KMS-11 (cell line): ENCODE measurements around the gene PREP.

Experiments used
- H2AFZ ChIP-seq: fragments of 200-600 bp; sonication (generic); 2 replicates; pipeline ENCODE4 v1.6.1; 2016; ENCODE audit warnings: antibody characterized with exemption, mixed run types, low read depth
- H3K27ac ChIP-seq: fragments of 200-600 bp; sonication (generic); 2 replicates; pipeline ENCODE4 v1.6.1; 2016; ENCODE audit warnings: mild to moderate bottlenecking, mixed run types
- H3K27me3 ChIP-seq: fragments of 200-600 bp; sonication (generic); 2 replicates; pipeline ENCODE4 v1.6.1; 2017; ENCODE audit warnings: mild to moderate bottlenecking, low read depth, mixed run types, moderate library complexity; ENCODE audit not compliant: insufficient read depth
- H3K36me3 ChIP-seq: fragments of 200-600 bp; sonication (generic); 2 replicates; pipeline ENCODE4 v1.6.1; 2017; ENCODE audit warnings: mild to moderate bottlenecking, mixed run types; ENCODE audit not compliant: insufficient read depth
- H3K4me1 ChIP-seq: fragments of 200-600 bp; sonication (generic); 2 replicates; pipeline ENCODE4 v1.6.1; 2016; ENCODE audit warnings: mild to moderate bottlenecking, low read depth, mixed run types; ENCODE audit not compliant: poor library complexity, severe bottlenecking
- H3K4me2 ChIP-seq: fragments of 200-600 bp; sonication (generic); 2 replicates; pipeline ENCODE4 v1.7.0; 2016; ENCODE audit warnings: mild to moderate bottlenecking, mixed run types
- H3K4me3 ChIP-seq: fragments of 200-600 bp; sonication (generic); IDR thresholded peaks from 2 replicates; pipeline ENCODE4 v1.6.1; 2017; ENCODE audit warnings: low read depth, low read length, mixed read lengths; ENCODE audit not compliant: insufficient read depth
- H3K79me2 ChIP-seq: fragments of 200-600 bp; sonication (generic); 2 replicates; pipeline ENCODE4 v1.6.1; 2016; ENCODE audit warnings: low read depth, mixed run types; ENCODE audit not compliant: insufficient read depth
- H3K9ac ChIP-seq: fragments of 200-600 bp; sonication (generic); 2 replicates; pipeline ENCODE4 v1.6.1; 2016; ENCODE audit warnings: mild to moderate bottlenecking, mixed run types
- H4K20me1 ChIP-seq: fragments of 200-600 bp; sonication (generic); 2 replicates; pipeline ENCODE4 v1.6.1; 2016; ENCODE audit warnings: mild to moderate bottlenecking, mixed run types; ENCODE audit not compliant: insufficient read depth
- TF ChIP-seq, protein P1 (sequence below): fragments of 200-600 bp; sonication (generic); conservative IDR thresholded peaks from 2 replicates; pipeline ENCODE4 v1.6.1; 2017; ENCODE audit warnings: low read depth, mild to moderate bottlenecking, antibody characterized with exemption, low read length, moderate library complexity, mixed read lengths

The PREP gene

GRCh38 chr6:105300090-105300489, 102.8 kb downstream of the PREP start:
- Histone ChIP-seq H4K20me1 (no peaks in the 10 kb centered on the region), H3K27ac (no peak overlapping the region), H3K27me3 (no peaks in the 10 kb centered on the region), H3K4me2 (no peak overlapping the region), H3K36me3 (no peaks in the 10 kb centered on the region), H3K4me3 (no peak overlapping the region), H3K79me2 (no peaks in the 10 kb centered on the region), H2AFZ (no peak overlapping the region), H3K9ac (no peak overlapping the region), H3K4me1 (no peaks in the 10 kb centered on the region)
- TF ChIP-seq, protein P1, sequence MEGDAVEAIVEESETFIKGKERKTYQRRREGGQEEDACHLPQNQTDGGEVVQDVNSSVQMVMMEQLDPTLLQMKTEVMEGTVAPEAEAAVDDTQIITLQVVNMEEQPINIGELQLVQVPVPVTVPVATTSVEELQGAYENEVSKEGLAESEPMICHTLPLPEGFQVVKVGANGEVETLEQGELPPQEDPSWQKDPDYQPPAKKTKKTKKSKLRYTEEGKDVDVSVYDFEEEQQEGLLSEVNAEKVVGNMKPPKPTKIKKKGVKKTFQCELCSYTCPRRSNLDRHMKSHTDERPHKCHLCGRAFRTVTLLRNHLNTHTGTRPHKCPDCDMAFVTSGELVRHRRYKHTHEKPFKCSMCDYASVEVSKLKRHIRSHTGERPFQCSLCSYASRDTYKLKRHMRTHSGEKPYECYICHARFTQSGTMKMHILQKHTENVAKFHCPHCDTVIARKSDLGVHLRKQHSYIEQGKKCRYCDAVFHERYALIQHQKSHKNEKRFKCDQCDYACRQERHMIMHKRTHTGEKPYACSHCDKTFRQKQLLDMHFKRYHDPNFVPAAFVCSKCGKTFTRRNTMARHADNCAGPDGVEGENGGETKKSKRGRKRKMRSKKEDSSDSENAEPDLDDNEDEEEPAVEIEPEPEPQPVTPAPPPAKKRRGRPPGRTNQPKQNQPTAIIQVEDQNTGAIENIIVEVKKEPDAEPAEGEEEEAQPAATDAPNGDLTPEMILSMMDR = no peak

GRCh38 chr6:105294129-105294528, 108.8 kb downstream of the PREP start:
- H3K27ac ChIP-seq = no peak overlapping the region
- H3K4me2 ChIP-seq = no peak overlapping the region
- H3K27me3 ChIP-seq = no peaks in the 10 kb centered on the region
- H3K79me2 ChIP-seq = no peaks in the 10 kb centered on the region
- H3K36me3 ChIP-seq = no peaks in the 10 kb centered on the region
- H3K4me1 ChIP-seq = peaks cover 9% of the 10 kb centered on the region
- H3K4me3 ChIP-seq = no peak overlapping the region
- H3K9ac ChIP-seq = no peak overlapping the region
- H4K20me1 ChIP-seq = no peaks in the 10 kb centered on the region
- TF ChIP-seq, protein P1 = no peak
- no peak overlapping the region for H2AFZ ChIP-seq

- no peak overlapping the region for H3K4me3 ChIP-seq
- no peaks in the 10 kb centered on the region for H4K20me1 ChIP-seq
- H3K27ac ChIP-seq = no peak overlapping the region
- H3K4me1 ChIP-seq = peaks cover 9% of the 10 kb centered on the region
- H2AFZ ChIP-seq = no peak overlapping the region
- no peaks in the 10 kb centered on the region for H3K27me3 ChIP-seq
- TF ChIP-seq, protein P1 = no peak
- H3K4me2 ChIP-seq = no peak overlapping the region
- H3K9ac ChIP-seq = no peak overlapping the region
- no peaks in the 10 kb centered on the region for H3K36me3 ChIP-seq
- no peaks in the 10 kb centered on the region for H3K79me2 ChIP-seq
Measured at GRCh38 chr6:105292689-105293339, 110.1 kb downstream of the PREP start.

DNA sequence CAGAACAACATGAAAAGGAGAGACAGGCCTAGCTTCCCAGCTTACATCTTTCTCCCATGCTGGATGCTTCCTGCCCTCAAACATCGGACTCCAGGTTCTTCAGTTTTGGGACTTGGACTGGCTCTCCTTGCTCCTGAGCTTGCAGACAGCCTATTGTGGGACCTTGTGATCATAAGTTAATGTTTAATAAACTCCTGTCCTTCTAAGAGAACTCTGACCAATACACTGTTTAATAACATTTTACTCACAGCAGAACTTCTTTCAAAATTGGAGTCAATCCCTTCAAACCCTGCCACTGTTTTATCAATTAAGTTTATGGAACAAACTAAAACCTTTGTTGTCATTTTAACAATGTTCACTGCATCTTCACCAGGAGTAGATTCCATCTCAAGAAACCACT, 111.4 kb downstream of the PREP start:
- H3K36me3 ChIP-seq = no peaks in the 10 kb centered on the region
- no peak overlapping the region for H3K4me2 ChIP-seq
- H4K20me1 ChIP-seq = no peaks in the 10 kb centered on the region
- no peak overlapping the region for H3K4me3 ChIP-seq
- no peaks in the 10 kb centered on the region for H3K79me2 ChIP-seq
- TF ChIP-seq, protein P1 = no peak
- H3K27me3 ChIP-seq = no peaks in the 10 kb centered on the region
- H3K9ac ChIP-seq = no peak overlapping the region
- peaks cover 9% of the 10 kb centered on the region for H3K4me1 ChIP-seq
- no peak overlapping the region for H3K27ac ChIP-seq
- H2AFZ ChIP-seq = no peak overlapping the region
